Measurements from ENCODE around the gene SERPINA3.

DNA sequence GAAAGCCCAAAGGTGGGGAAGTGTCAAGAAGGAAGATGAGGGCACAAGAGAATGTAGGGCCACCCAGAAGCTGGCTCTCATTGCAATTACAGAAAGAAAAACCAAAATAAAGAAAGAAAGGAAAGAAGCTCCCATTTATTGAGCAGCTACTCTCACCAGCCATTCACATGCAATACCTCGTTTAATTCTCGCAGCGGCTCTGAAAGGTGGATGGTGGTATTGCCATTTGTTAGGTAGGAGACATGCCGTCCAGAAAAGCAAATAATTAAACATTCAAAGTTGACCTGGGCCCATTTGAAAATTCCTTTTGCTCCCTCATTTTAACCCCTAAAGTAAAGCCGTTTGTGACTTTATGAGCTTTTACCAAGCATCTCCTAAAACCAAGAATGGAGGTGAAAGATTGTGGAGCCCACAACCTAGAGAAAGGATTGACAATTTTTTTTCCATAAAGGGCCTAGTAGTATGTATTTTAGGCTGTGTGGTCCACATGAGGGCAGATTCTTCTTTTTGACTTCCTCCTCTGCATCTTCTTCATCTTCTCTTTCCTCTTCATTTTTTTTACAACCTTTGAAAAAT lies 5.3 kb downstream of the SERPINA3 start:
- TF ChIP-seq, protein P1, sequence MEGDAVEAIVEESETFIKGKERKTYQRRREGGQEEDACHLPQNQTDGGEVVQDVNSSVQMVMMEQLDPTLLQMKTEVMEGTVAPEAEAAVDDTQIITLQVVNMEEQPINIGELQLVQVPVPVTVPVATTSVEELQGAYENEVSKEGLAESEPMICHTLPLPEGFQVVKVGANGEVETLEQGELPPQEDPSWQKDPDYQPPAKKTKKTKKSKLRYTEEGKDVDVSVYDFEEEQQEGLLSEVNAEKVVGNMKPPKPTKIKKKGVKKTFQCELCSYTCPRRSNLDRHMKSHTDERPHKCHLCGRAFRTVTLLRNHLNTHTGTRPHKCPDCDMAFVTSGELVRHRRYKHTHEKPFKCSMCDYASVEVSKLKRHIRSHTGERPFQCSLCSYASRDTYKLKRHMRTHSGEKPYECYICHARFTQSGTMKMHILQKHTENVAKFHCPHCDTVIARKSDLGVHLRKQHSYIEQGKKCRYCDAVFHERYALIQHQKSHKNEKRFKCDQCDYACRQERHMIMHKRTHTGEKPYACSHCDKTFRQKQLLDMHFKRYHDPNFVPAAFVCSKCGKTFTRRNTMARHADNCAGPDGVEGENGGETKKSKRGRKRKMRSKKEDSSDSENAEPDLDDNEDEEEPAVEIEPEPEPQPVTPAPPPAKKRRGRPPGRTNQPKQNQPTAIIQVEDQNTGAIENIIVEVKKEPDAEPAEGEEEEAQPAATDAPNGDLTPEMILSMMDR (IDR thresholded peaks at IDR 0.05 in 2 of 3, conservative IDR thresholded peaks at IDR 0.05 in 1 of 3; ENCODE audit: control insufficient read depth in 2 of 3, extremely low read depth in 1 of 3, insufficient read depth in 1 of 3, low read depth in 3 of 3, low read length in 3 of 3) = no peak
- TF ChIP-seq DPF2 (IDR thresholded peaks at IDR 0.05) = no peak

Measured in GM12878 (cell line).